ENCODE measurements around the gene FDX2.

GRCh38 chr19:10329555-10329954 lies 13.7 kb upstream of the FDX2 start:
- TF ChIP-seq EZH2 (IDR thresholded peaks at IDR 0.05; ENCODE audit: low read length, missing control alignments): no peak
- TF ChIP-seq CTCF (conservative IDR thresholded peaks at IDR 0.05 in 1 of 2, IDR thresholded peaks at IDR 0.05 in 1 of 2; ENCODE audit: low read depth in 1 of 2, low read length in 2 of 2): no peak
